NCI-H1417 (cell line): ENCODE results near the gene VSIG8.

Source experiments
- DNase-seq, 3 experiments: peaks; one replicate each; lab custom pipeline; 2025; lab: John Stamatoyannopoulos, UW

Gene VSIG8

GRCh38 chr1:159856576-159856975, 5.9 kb downstream of the VSIG8 start:
- DNase-seq: peak in 2 of 3 experiments; percentile 5 to 11

GRCh38 chr1:159855709-159856108, 6.7 kb downstream of the VSIG8 start:
- no peak for DNase-seq

GRCh38 chr1:159854693-159855192, 7.7 kb downstream of the VSIG8 start:
- DNase-seq: peak; percentile 89 to 93 (median 91)

- peak; percentile 81 to 83 (median 83) for DNase-seq
These were observed 8.3 kb downstream of the VSIG8 start for GRCh38 chr1:159854116-159854692.

GRCh38 chr1:159853417-159854115, 8.9 kb downstream of the VSIG8 start:
- DNase-seq: peak in 1 of 3 experiments; percentile 56

GRCh38 chr1:159851407-159851806, 11.1 kb downstream of the VSIG8 start:
- DNase-seq: no peak

- no peak for DNase-seq
These were observed 12.7 kb downstream of the VSIG8 start for GRCh38 chr1:159849626-159850366.

- DNase-seq: no peak
These were observed 14.1 kb downstream of the VSIG8 start for GRCh38 chr1:159848326-159848725.

GRCh38 chr1:159847231-159847630, 15.2 kb downstream of the VSIG8 start:
- no peak for DNase-seq

GRCh38 chr1:159845751-159846629, 16.5 kb downstream of the VSIG8 start:
- DNase-seq: no peak

- DNase-seq: no peak
These were observed 19.0 kb downstream of the VSIG8 start for GRCh38 chr1:159843459-159843858.

GRCh38 chr1:159841749-159842148, 20.7 kb downstream of the VSIG8 start:
- no peak for DNase-seq

GRCh38 chr1:159839116-159839849, 23.2 kb downstream of the VSIG8 start:
- no peak for DNase-seq

- DNase-seq: no peak
These were observed 23.7 kb downstream of the VSIG8 start for GRCh38 chr1:159838715-159839114.

- DNase-seq: no peak
These were observed 26.5 kb downstream of the VSIG8 start for GRCh38 chr1:159835862-159836525.

- no peak for DNase-seq
These were observed 27.1 kb downstream of the VSIG8 start for GRCh38 chr1:159835356-159835755.

- no peak for DNase-seq
These were observed 30.1 kb downstream of the VSIG8 start for GRCh38 chr1:159832309-159832708.

GRCh38 chr1:159831412-159832141, 30.9 kb downstream of the VSIG8 start:
- DNase-seq: peak in 2 of 3 experiments; percentile 23 to 68

- no peak for DNase-seq
These were observed 31.7 kb downstream of the VSIG8 start for GRCh38 chr1:159830722-159831121.
